Ovary (tissue), 3 donors: ENCODE results near the gene RFESD.

ENCODE experiments used
- CTCF ChIP-seq, 3 donors: fragments of 450-650 bp in 2 of 3; fragments of 200-600 bp in 1 of 3; IDR thresholded peaks; one replicate each; pipeline versions ENCODE4 v1.5.1 to v1.8.0; 2016 to 2022; ENCODE audit warnings: antibody characterized with exemption in 3 of 3, mild to moderate bottlenecking in 1 of 3
- EP300 ChIP-seq: sonication (generic); formaldehyde crosslinking; IDR thresholded peaks from one replicate; pipeline ENCODE4 v1.6.1; 2017; ENCODE audit warnings: antibody characterized with exemption
- POLR2A ChIP-seq: fragments of 450-650 bp; IDR thresholded peaks from one replicate; pipeline ENCODE4 v1.6.1; 2017; ENCODE audit warnings: antibody characterized with exemption, mild to moderate bottlenecking, moderate library complexity
- donor health status: DM: no; HTN: no; CAD: no.

DNA sequence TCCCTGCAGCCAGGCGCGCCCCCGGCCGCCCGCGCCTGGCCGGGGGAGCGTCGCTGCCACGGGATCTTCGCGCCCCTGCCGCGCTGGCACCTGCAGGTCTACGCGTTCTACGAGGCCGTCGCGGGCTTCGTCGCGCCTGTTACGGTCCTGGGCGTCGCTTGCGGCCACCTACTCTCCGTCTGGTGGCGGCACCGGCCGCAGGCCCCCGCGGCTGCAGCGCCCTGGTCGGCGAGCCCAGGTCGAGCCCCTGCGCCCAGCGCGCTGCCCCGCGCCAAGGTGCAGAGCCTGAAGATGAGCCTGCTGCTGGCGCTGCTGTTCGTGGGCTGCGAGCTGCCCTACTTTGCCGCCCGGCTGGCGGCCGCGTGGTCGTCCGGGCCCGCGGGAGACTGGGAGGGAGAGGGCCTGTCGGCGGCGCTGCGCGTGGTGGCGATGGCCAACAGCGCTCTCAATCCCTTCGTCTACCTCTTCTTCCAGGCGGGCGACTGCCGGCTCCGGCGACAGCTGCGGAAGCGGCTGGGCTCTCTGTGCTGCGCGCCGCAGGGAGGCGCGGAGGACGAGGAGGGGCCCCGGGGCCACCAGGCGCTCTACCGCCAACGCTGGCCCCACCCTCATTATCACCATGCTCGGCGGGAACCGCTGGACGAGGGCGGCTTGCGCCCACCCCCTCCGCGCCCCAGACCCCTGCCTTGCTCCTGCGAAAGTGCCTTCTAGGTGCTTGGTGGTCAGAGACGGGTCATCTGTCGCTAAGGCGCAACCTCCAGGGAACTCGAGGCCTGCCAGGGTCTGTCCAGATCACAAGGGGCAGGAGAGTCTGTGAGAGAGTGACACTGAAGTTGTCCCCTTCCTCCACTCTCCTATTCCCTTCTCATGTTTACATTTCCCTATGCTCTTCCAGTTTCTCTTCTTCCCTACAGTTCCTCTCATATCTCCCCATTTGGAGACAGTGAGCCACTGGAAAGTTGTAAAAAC lies 25.4 kb upstream of the RFESD start:
- TF ChIP-seq CTCF (IDR thresholded peaks at IDR 0.05) (no peak), POLR2A (no peak), EP300 (no peak)
